Karpas-422 (cell line): ENCODE measurements around the gene TTYH3. TPM values are rescaled to one million over a fixed set of nuclear protein-coding genes. Genes with fewer than 3 reads are reported as not detected.
A peak's percentile ranks its signal among the peaks of the same experiment; 100 is the strongest.
"Not testable (repeated sequence)": the region's sequence is repeated elsewhere in the genome, so short reads cannot be mapped to it uniquely, and the experiment has no call there.

Experiments used
- DNase-seq: peaks from one replicate; pipeline ENCODE4 v3.0.0-alpha.2; 2015
- H2AFZ ChIP-seq: fragments of 200-600 bp; sonication (generic); 2 replicates; pipeline ENCODE4 v1.6.1; 2014; ENCODE audit warnings: antibody characterized with exemption, low read length, mixed read lengths
- H3K27ac ChIP-seq: fragments of 200-600 bp; sonication (generic); 2 replicates; pipeline ENCODE4 v1.5.1; 2014; ENCODE audit warnings: mild to moderate bottlenecking, low read length, moderate library complexity
- H3K27me3 ChIP-seq: fragments of 200-600 bp; sonication (generic); 2 replicates; pipeline ENCODE4 v1.6.1; 2014; ENCODE audit warnings: low read length, mixed read lengths
- H3K36me3 ChIP-seq: fragments of 200-600 bp; sonication (generic); 2 replicates; pipeline ENCODE4 v1.6.1; 2014; ENCODE audit warnings: low read length, mixed read lengths; ENCODE audit not compliant: insufficient read depth
- H3K4me1 ChIP-seq: fragments of 200-600 bp; sonication (generic); 2 replicates; pipeline ENCODE4 v1.6.1; 2014; ENCODE audit warnings: mild to moderate bottlenecking, low read length, mixed read lengths
- H3K4me2 ChIP-seq: fragments of 200-600 bp; sonication (generic); 2 replicates; pipeline ENCODE4 v1.6.1; 2014; ENCODE audit warnings: low read length, low read depth, mild to moderate bottlenecking; ENCODE audit not compliant: poor library complexity, severe bottlenecking
- H3K4me3 ChIP-seq: fragments of 200-600 bp; sonication (generic); 2 replicates; pipeline ENCODE4 v1.5.1; 2014; ENCODE audit warnings: mild to moderate bottlenecking, antibody characterized with exemption, low read length, mixed read lengths
- H3K79me2 ChIP-seq: fragments of 200-600 bp; sonication (generic); 2 replicates; pipeline ENCODE4 v1.6.1; 2014; ENCODE audit warnings: mild to moderate bottlenecking, low read length, mixed read lengths
- H3K9ac ChIP-seq: fragments of 200-600 bp; sonication (generic); 2 replicates; pipeline ENCODE4 v1.6.0; 2014; ENCODE audit warnings: low read length
- H3K9me2 ChIP-seq: fragments of 200-600 bp; sonication (generic), shearing (Covaris generic); replicated peaks from 2 replicates; pipeline ENCODE4 v1.6.0; 2014; ENCODE audit warnings: mild to moderate bottlenecking, low read length, moderate library complexity; ENCODE audit not compliant: insufficient read depth
- H3K9me3 ChIP-seq: fragments of 300-700, 200-600 bp; sonication (generic); 2 replicates; pipeline ENCODE4 v1.6.1; 2014; ENCODE audit warnings: low read length, mixed read lengths
- H4K20me1 ChIP-seq: fragments of 200-600 bp; sonication (generic); 2 replicates; pipeline ENCODE4 v1.6.1; 2014; ENCODE audit warnings: mild to moderate bottlenecking, antibody characterized with exemption, low read length, low read depth; ENCODE audit not compliant: insufficient read depth
- total RNA-seq: library from RNA; depleted of rRNA; stranded (reverse); fragments of >200 nt; shearing (Covaris generic); gene quantifications from 2 replicates; pipeline ENCODE4 v1.2.3, GENCODE V29; 2014; ENCODE audit warnings: low replicate concordance

TTYH3 gene
- total RNA-seq, 1 experiment from 2014 or later = 0.37 TPM

DNA sequence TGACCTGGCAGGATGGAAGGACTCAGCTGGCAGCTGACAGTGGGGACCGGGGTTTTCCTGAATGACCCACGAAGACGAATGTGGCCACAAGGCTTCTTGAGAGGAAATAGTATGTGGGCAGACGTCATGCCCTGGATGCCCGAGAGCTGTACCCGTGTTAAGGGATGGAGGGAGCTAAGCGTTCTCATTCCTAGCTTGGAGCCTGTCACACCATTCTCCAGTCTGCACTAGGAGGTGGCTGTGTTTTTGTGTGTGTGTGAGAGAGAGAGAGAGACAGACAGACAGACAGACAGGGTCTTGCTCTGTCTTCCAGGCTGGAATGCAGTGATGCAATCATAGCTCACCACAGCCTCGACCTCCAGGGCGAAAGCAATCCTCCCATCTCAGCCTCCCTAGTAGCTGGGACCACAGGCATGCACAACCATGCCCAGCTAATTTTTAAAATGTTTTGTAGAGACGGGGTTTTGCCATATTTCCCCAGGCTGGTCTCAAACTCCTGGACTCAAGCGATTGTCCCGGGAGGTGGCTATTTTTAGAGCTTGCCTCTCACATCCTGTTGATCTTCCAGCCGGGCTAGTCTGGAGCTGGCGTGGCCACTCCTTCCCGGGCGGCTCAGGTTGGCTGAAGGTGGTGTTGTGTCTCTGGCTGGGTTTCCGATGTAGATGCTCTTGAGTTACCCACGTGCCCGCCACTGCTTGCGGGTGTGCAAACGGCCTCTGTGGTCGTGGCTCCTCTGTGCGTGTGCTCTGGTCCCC, 58.3 kb downstream of the TTYH3 start:
- H3K9me3 ChIP-seq = no peaks in the 10 kb centered on the region
- H3K79me2 ChIP-seq = no peaks in the 10 kb centered on the region
- H3K27ac ChIP-seq = no peak overlapping the region
- no peaks in the 10 kb centered on the region for H3K36me3 ChIP-seq
- no peaks in the 10 kb centered on the region for H3K27me3 ChIP-seq
- DNase-seq = no peak
- H3K9ac ChIP-seq = no peak overlapping the region
- no peaks in the 10 kb centered on the region for H3K4me1 ChIP-seq
- no peak overlapping the region for H3K4me2 ChIP-seq
- H4K20me1 ChIP-seq = no peaks in the 10 kb centered on the region
- H3K9me2 ChIP-seq = no peaks in the 10 kb centered on the region
- H2AFZ ChIP-seq = no peak overlapping the region
- no peak overlapping the region for H3K4me3 ChIP-seq

DNA sequence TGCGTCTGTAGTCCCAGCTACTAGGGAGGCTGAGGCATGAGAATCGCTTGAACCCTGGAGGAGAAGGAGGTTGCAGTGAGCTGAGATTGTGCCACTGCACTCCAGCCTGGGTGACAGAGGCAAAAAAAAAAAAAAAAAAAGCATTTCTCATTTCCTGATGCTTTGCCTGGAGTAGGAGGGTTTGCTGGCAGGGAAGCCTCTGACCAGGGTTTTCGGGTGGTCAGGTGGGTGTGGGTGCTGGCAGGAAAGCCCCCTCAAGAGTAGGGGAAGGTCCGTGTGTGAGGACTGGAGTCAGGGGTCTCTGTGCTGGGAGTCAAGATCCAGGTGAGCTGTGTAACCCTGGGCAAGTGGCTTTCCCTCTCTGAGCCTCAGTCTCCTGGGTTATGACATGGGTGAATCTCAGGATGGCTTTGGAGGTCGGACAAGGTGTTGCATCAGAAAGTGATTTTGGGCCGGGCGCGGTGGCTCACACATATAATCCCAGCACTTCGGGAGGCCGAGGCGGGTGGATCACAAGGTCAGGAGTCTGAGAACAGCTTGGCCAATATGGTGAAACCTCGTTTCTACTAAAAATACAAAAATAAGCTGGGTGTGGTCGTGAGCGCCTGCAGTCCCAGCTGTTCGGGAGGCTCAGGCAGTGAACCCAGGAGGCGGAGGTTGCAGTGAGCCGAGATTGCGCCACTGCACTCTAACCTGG, 59.4 kb downstream of the TTYH3 start:
- no peaks in the 10 kb centered on the region for H3K9me2 ChIP-seq
- H3K79me2 ChIP-seq = no peaks in the 10 kb centered on the region
- no peak overlapping the region for H3K27ac ChIP-seq
- H3K9ac ChIP-seq = no peak overlapping the region
- H3K4me2 ChIP-seq = no peak overlapping the region
- no peaks in the 10 kb centered on the region for H3K36me3 ChIP-seq
- H3K27me3 ChIP-seq = no peaks in the 10 kb centered on the region
- no peaks in the 10 kb centered on the region for H3K4me1 ChIP-seq
- no peak overlapping the region for H2AFZ ChIP-seq
- H3K4me3 ChIP-seq = no peak overlapping the region
- H4K20me1 ChIP-seq = no peaks in the 10 kb centered on the region
- no peak for DNase-seq
- H3K9me3 ChIP-seq = no peaks in the 10 kb centered on the region

DNA sequence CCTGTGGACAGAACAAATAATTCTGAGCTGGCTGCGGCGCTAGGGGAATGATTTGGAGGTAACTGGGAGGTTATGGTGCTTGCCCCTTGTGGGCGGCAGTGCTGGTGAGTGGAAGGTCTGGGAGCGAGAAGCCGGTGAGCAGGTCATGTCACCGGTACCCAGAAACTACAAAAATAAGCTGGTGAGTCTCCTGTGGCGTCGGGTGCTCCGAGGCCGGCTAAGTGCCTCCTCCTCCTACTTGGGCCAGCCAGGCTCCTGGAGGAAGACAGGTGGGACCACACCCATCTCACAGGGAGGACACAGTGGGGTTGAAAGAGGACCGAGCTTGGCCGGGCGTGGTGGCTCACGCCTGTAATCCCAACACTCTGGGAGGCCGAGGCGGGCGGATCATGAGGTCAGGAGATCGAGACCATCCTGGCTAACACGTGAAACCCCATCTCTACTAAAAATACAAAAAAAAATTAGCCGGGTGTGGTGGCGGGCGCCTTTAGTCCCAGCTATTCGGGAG, 60.2 kb downstream of the TTYH3 start:
- not testable (repeated sequence) for H3K27ac ChIP-seq, H3K9me2 ChIP-seq, H3K79me2 ChIP-seq, H3K9ac ChIP-seq, H3K4me1 ChIP-seq, H3K4me2 ChIP-seq, H4K20me1 ChIP-seq, H3K9me3 ChIP-seq, H3K4me3 ChIP-seq, H2AFZ ChIP-seq, H3K36me3 ChIP-seq, DNase-seq, H3K27me3 ChIP-seq

DNA sequence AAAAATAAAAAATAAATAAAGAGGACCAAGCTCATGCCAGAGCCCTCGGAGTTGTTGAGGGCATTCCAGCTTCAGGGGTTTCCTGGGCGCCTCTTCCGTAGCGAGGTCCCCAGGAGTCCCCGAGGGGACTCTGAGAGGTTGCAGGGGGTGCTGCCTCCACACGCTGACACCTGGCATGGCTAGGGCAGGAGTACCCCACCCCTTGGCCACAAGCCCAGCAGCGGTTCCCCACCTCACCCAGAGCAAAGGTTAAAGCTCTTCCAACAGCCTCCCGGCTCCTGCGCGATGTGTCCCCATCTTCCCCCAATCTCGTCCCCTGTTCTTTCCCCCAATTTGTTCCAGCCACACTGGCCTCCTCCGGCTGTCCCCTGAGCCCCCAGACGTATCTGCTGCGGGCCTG, 60.8 kb downstream of the TTYH3 start:
- H2AFZ ChIP-seq = no peak overlapping the region
- no peak for DNase-seq

DNA sequence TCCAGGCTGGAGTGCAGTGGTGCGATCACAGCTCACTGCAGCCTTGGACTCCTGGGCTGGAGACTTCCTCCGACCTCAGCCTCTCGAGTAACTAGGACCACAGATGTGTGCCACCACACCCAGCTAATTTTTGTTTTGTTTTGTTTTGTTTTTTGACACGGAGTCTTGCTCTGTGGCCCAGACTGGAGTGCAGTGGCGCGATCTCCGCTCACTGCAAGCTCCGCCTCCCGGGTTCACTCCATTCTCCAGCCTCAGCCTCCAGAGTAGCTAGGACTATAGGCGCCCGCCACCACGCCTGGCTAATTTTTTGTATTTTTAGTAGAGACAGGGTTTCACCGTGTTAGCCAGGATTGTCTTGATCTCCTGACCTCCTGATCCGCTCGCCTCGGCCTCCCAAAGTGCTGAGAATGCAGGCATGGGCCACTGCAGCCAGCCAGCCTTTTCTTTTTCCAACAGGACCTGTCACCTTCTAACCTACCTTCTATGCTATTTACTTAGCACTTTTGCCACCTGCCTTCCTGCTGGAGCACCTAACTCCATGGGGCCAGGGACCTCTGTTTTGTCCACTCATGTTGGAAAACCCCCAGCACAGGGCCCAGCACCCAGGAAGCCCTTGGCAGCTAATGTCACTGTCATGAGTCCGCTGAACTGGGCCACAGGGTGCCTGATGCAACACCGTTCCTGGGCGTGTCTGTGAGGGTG, 61.8 kb downstream of the TTYH3 start:
- not testable (repeated sequence) for H3K4me1 ChIP-seq, DNase-seq, H3K4me3 ChIP-seq, H4K20me1 ChIP-seq, H3K79me2 ChIP-seq, H3K36me3 ChIP-seq, H3K9me2 ChIP-seq, H3K27ac ChIP-seq, H3K27me3 ChIP-seq, H2AFZ ChIP-seq, H3K4me2 ChIP-seq, H3K9me3 ChIP-seq, H3K9ac ChIP-seq

More for the DNA sequence above, 60.8 kb downstream of the TTYH3 start:
- H4K20me1 ChIP-seq = no peaks in the 10 kb centered on the region
- H3K27me3 ChIP-seq = no peaks in the 10 kb centered on the region
- H3K9me2 ChIP-seq = no peaks in the 10 kb centered on the region
- H3K4me2 ChIP-seq = no peak overlapping the region
- no peaks in the 10 kb centered on the region for H3K36me3 ChIP-seq
- H3K4me1 ChIP-seq = no peaks in the 10 kb centered on the region
- H3K9ac ChIP-seq = no peak overlapping the region
- H3K27ac ChIP-seq = no peak overlapping the region
- no peaks in the 10 kb centered on the region for H3K9me3 ChIP-seq
- no peaks in the 10 kb centered on the region for H3K79me2 ChIP-seq
- H3K4me3 ChIP-seq = no peak overlapping the region

DNA sequence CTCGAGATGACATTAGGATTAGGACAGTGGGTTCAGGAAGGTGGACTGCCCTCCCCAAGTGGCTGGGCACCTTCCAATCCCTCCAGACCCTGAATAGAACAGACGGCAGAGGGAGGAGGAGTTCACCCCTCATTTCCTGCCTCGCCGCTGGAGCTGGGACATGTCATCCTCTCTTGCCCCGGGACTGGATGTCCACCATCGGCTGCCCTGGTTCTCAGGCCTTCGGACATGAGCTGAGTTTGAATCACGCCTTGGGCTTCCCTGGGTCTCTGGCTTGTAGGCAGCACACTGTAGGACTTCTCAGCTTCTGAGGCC, 62.3 kb downstream of the TTYH3 start:
- not testable (repeated sequence) for H2AFZ ChIP-seq, DNase-seq, H4K20me1 ChIP-seq, H3K4me2 ChIP-seq, H3K27me3 ChIP-seq, H3K36me3 ChIP-seq, H3K4me3 ChIP-seq, H3K9me2 ChIP-seq, H3K9me3 ChIP-seq, H3K27ac ChIP-seq, H3K79me2 ChIP-seq, H3K4me1 ChIP-seq, H3K9ac ChIP-seq

DNA sequence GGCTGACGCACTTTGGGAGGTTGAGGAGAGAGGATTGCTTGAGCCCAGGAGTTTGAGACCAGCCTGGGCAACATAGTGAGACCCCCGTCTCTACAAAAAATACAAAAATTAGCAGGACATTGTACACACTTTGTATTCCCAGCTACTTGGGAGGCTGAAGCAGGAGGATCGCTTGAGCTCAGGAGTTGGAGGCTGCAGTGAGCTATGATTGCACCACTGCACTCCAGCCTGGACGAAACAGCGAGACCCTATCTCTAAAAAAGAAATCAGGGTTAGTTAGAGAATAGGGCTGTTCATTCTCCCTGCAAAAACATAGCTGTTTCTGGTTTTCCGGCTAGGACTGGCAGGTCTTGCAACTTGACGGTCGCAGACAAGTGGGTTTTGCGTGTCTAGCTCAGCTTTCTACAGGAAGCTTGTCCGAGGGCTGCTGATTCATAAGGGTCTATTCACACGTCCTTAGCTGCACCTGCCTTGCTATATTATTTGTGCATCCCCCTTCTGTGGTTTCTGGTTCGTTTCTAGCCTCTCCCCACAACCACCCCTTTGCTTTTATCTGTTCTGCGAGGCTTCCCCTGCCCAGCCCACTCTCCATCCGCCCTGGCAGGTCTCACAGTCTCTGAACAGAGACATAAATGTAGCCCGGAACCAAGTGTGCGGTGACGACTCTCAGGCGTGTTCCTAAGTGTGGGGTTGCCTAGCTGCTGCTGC, 66.9 kb downstream of the TTYH3 start:
- DNase-seq = peak; percentile 36
- H3K79me2 ChIP-seq = no peaks in the 10 kb centered on the region
- H3K4me3 ChIP-seq = no peak overlapping the region
- no peaks in the 10 kb centered on the region for H3K36me3 ChIP-seq
- H3K9ac ChIP-seq = no peak overlapping the region
- no peaks in the 10 kb centered on the region for H4K20me1 ChIP-seq
- no peaks in the 10 kb centered on the region for H3K9me2 ChIP-seq
- H3K4me2 ChIP-seq = no peak overlapping the region
- no peaks in the 10 kb centered on the region for H3K27me3 ChIP-seq
- H3K4me1 ChIP-seq = no peaks in the 10 kb centered on the region
- no peak overlapping the region for H3K27ac ChIP-seq
- no peaks in the 10 kb centered on the region for H3K9me3 ChIP-seq
- H2AFZ ChIP-seq = no peak overlapping the region

DNA sequence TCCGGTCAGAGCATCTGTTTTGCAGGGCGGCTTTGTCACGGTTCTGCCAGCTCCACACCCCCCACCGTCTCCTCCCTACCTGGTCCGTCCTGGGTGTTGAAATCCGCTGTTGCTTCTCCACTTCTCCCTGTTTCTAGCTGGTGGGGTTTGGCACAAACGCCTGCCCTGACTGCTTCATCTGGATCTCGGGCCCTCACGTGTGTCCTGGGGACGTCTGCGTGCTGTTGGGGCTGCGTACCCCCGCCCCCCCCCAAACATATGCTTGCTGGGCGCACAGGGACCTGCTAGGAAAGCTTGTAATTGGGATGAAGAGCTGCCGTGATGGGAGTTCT, 67.5 kb downstream of the TTYH3 start:
- no peaks in the 10 kb centered on the region for H4K20me1 ChIP-seq
- H3K9ac ChIP-seq = no peak overlapping the region
- no peak overlapping the region for H2AFZ ChIP-seq
- DNase-seq = no peak
- H3K27ac ChIP-seq = no peak overlapping the region
- no peaks in the 10 kb centered on the region for H3K9me3 ChIP-seq
- H3K4me3 ChIP-seq = no peak overlapping the region
- no peaks in the 10 kb centered on the region for H3K79me2 ChIP-seq
- H3K36me3 ChIP-seq = no peaks in the 10 kb centered on the region
- H3K9me2 ChIP-seq = no peaks in the 10 kb centered on the region
- H3K4me1 ChIP-seq = no peaks in the 10 kb centered on the region
- H3K4me2 ChIP-seq = no peak overlapping the region
- H3K27me3 ChIP-seq = no peaks in the 10 kb centered on the region
